ENCODE results near the gene SP100. TPM values are rescaled to one million over a fixed set of nuclear protein-coding genes. Genes with fewer than 3 reads are reported as not detected.

Gene SP100
- total RNA-seq, 1 donor from 2014 or later: 64.8 TPM

- TF ChIP-seq POLR2A (IDR thresholded peaks at IDR 0.05): no peak
- TF ChIP-seq POLR2AphosphoS5 (IDR thresholded peaks at IDR 0.05; ENCODE audit: insufficient read depth in 1 of 2, low read depth in 1 of 2): no peak
- no peak for TF ChIP-seq CTCF (IDR thresholded peaks at IDR 0.05)
- Histone ChIP-seq H3K4me1 (peaks cover 20% of the 10 kb centered on the region), H3K4me3 (no peak overlapping the region), H3K9me3 (peaks cover 4% of the 10 kb centered on the region), H3K27ac (no peak overlapping the region), H3K27me3 (no peaks in the 10 kb centered on the region), H3K36me3 (peaks cover 0 to 20% of the 10 kb centered on the region in 2 donors)
- intact Hi-C loops (cut with DNase I): no loop called here
- DNase-seq (ENCODE audit: extremely low spot score in 2 of 2): no peak
Measured at GRCh38 chr2:230439590-230439989, 23.6 kb downstream of the SP100 start.

GRCh38 chr2:230441227-230441897 is 25.4 kb downstream of the SP100 start:
- Histone ChIP-seq H3K27me3 (no peaks in the 10 kb centered on the region), H3K27ac (no peak overlapping the region), H3K9me3 (peaks cover 3% of the 10 kb centered on the region), H3K4me3 (no peak overlapping the region), H3K36me3 (peaks cover 0 to 32% of the 10 kb centered on the region in 2 donors), H3K4me1 (peaks cover 20% of the 10 kb centered on the region)
- no peak for DNase-seq (ENCODE audit: extremely low spot score in 2 of 2)
- TF ChIP-seq POLR2AphosphoS5 (IDR thresholded peaks at IDR 0.05; ENCODE audit: insufficient read depth in 1 of 2, low read depth in 1 of 2) (no peak), CTCF (IDR thresholded peaks at IDR 0.05) (no peak), POLR2A (IDR thresholded peaks at IDR 0.05) (no peak)
- intact Hi-C loops (cut with DNase I): no loop called here

- H3K4me1 ChIP-seq: peaks cover 20% of the 10 kb centered on the region
- intact Hi-C loops (cut with DNase I): no loop called here
- TF ChIP-seq POLR2A (IDR thresholded peaks at IDR 0.05) (no peak), CTCF (IDR thresholded peaks at IDR 0.05) (no peak), POLR2AphosphoS5 (IDR thresholded peaks at IDR 0.05; ENCODE audit: insufficient read depth in 1 of 2, low read depth in 1 of 2) (no peak)
- H3K27ac ChIP-seq: no peak overlapping the region
- no peak for DNase-seq (ENCODE audit: extremely low spot score in 2 of 2)
- peaks cover 0 to 43% of the 10 kb centered on the region in 2 donors for H3K36me3 ChIP-seq
- H3K9me3 ChIP-seq: no peaks in the 10 kb centered on the region
- H3K4me3 ChIP-seq: no peak overlapping the region
- H3K27me3 ChIP-seq: no peaks in the 10 kb centered on the region
Measured at GRCh38 chr2:230443541-230443940, 27.5 kb downstream of the SP100 start.

- Histone ChIP-seq H3K27ac (no peak overlapping the region), H3K9me3 (no peaks in the 10 kb centered on the region), H3K27me3 (no peaks in the 10 kb centered on the region), H3K4me1 (peaks cover 11% of the 10 kb centered on the region), H3K36me3 (peaks cover 0 to 54% of the 10 kb centered on the region in 2 donors), H3K4me3 (no peak overlapping the region)
- TF ChIP-seq POLR2AphosphoS5 (IDR thresholded peaks at IDR 0.05; ENCODE audit: insufficient read depth in 1 of 2, low read depth in 1 of 2): no peak
- no peak for TF ChIP-seq POLR2A (IDR thresholded peaks at IDR 0.05)
- no peak for TF ChIP-seq CTCF (IDR thresholded peaks at IDR 0.05)
- DNase-seq (ENCODE audit: extremely low spot score in 2 of 2): no peak
- intact Hi-C loops (cut with DNase I): no loop called here
Measured at GRCh38 chr2:230444832-230445231, 28.8 kb downstream of the SP100 start.

- Histone ChIP-seq H3K9me3 (no peaks in the 10 kb centered on the region), H3K27me3 (no peaks in the 10 kb centered on the region), H3K27ac (no peak overlapping the region), H3K4me1 (no peaks in the 10 kb centered on the region), H3K4me3 (no peak overlapping the region), H3K36me3 (peaks cover 0 to 67% of the 10 kb centered on the region in 2 donors)
- DNase-seq (ENCODE audit: extremely low spot score in 2 of 2): no peak
- TF ChIP-seq CTCF (IDR thresholded peaks at IDR 0.05): no peak
- no peak for TF ChIP-seq POLR2A (IDR thresholded peaks at IDR 0.05)
- TF ChIP-seq POLR2AphosphoS5 (IDR thresholded peaks at IDR 0.05; ENCODE audit: insufficient read depth in 1 of 2, low read depth in 1 of 2): no peak
- intact Hi-C loops (cut with DNase I): no loop called here
Measured at GRCh38 chr2:230447036-230447435, 31.0 kb downstream of the SP100 start.

Data from vagina (tissue), 2 donors.